22Rv1 (cell line): ENCODE measurements around the gene PLD1.

Source experiments
- H3K27ac ChIP-seq: fragments of 450-650 bp; 2 replicates; pipeline ENCODE4 v1.5.1; 2017
- ZFX ChIP-seq: fragments of 450-650 bp; IDR thresholded peaks from 2 replicates; pipeline ENCODE4 v1.6.1; 2017; ENCODE audit warnings: antibody characterized with exemption, borderline replicate concordance
- TF ChIP-seq, protein P1 (sequence below): fragments of 450-650 bp; IDR thresholded peaks from 2 replicates; pipeline ENCODE4 v1.5.1; 2017; ENCODE audit warnings: mild to moderate bottlenecking

PLD1 gene

GRCh38 chr3:171769461-171769860, 40.8 kb downstream of the PLD1 start:
- no peak overlapping the region for H3K27ac ChIP-seq
- TF ChIP-seq, protein P1, sequence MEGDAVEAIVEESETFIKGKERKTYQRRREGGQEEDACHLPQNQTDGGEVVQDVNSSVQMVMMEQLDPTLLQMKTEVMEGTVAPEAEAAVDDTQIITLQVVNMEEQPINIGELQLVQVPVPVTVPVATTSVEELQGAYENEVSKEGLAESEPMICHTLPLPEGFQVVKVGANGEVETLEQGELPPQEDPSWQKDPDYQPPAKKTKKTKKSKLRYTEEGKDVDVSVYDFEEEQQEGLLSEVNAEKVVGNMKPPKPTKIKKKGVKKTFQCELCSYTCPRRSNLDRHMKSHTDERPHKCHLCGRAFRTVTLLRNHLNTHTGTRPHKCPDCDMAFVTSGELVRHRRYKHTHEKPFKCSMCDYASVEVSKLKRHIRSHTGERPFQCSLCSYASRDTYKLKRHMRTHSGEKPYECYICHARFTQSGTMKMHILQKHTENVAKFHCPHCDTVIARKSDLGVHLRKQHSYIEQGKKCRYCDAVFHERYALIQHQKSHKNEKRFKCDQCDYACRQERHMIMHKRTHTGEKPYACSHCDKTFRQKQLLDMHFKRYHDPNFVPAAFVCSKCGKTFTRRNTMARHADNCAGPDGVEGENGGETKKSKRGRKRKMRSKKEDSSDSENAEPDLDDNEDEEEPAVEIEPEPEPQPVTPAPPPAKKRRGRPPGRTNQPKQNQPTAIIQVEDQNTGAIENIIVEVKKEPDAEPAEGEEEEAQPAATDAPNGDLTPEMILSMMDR: no peak
- TF ChIP-seq ZFX: no peak

- TF ChIP-seq ZFX: no peak
- TF ChIP-seq, protein P1: no peak
- H3K27ac ChIP-seq: no peak overlapping the region
Observed at GRCh38 chr3:171768986-171769385, 41.3 kb downstream of the PLD1 start.

DNA sequence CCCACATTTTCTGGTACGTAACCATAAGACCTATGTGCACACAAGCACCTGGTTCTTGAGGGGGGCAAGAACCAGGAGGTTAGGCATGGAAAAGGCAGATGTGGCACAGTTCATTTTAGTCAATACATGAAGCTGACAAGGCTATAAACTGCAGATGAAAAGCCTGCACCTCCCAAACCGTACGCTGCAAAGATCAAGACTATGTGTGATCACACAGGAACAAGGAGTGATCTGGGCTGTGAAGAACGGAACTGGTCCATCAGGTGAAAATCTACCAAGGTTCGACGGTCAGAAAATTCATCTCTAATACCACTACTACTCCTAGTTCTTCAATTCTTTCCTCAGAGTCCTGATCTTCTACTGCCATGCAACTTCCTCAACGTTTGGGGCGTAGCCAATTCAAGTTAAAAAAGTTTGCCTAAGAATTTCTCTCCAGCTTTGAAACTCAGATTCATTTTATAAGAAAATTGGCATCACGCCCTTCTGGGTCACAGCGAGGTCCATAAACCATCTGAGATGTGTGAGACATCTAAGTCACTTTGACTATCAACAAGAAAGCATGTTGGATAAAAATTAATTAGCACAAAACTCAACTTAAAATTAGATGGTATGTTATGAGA, 41.9 kb downstream of the PLD1 start:
- no peak overlapping the region for H3K27ac ChIP-seq
- TF ChIP-seq, protein P1: no peak
- TF ChIP-seq ZFX: no peak

DNA sequence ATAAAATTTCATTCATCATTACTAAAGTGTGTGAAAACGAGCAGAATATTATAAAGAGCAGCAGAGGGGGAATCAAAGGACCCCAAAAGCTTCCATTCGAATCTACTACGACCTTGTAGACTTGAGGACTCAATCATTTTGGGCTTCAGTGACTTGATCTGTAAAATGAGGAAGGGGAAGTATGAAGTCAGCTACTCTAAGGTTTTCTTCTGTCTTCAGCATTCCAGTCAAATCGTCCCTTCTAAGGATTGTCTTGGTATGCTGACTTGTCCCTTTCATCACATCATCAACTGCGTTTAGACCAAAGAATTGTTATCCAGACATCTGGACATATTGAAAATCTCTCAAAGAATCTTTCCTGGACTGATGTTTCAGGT, 44.8 kb downstream of the PLD1 start:
- H3K27ac ChIP-seq: no peak overlapping the region

GRCh38 chr3:171763392-171763791, 46.9 kb downstream of the PLD1 start:
- H3K27ac ChIP-seq: no peak overlapping the region

More for the DNA sequence above, 44.8 kb downstream of the PLD1 start:
- no peak for TF ChIP-seq ZFX
- TF ChIP-seq, protein P1: no peak

GRCh38 chr3:171760477-171760876, 49.8 kb downstream of the PLD1 start:
- H3K27ac ChIP-seq: no peak overlapping the region
- TF ChIP-seq, protein P1: no peak
- no peak for TF ChIP-seq ZFX

More at GRCh38 chr3:171763392-171763791, 46.9 kb downstream of the PLD1 start:
- no peak for TF ChIP-seq ZFX
- TF ChIP-seq, protein P1: no peak

- TF ChIP-seq, protein P1: no peak
- TF ChIP-seq ZFX: no peak
- no peak overlapping the region for H3K27ac ChIP-seq
Observed at GRCh38 chr3:171758109-171758508, 52.2 kb downstream of the PLD1 start.
